Mesendoderm (in vitro differentiated cells): ENCODE data around the gene FBXW10.
A peak's percentile ranks its signal among the peaks of the same experiment; 100 is the strongest.
"Not testable (repeated sequence)": the region's sequence is repeated elsewhere in the genome, so short reads cannot be mapped to it uniquely, and the experiment has no call there.

Experiments used
- DNase-seq: peaks from one replicate; pipeline ENCODE4 v3.0.0; 2013
- H2AK5ac ChIP-seq: 2 replicates; pipeline ENCODE4 v1.6.1; 2013; ENCODE audit warnings: low read length, inconsistent platforms
- H2BK120ac ChIP-seq: 2 replicates; pipeline ENCODE4 v1.6.1; 2013; ENCODE audit warnings: low read depth, mild to moderate bottlenecking, low read length, moderate library complexity, mixed read lengths
- H2BK15ac ChIP-seq: replicated peaks from 2 replicates; pipeline ENCODE4 v1.6.1; 2013; ENCODE audit warnings: low read depth, mild to moderate bottlenecking, moderate library complexity
- H2BK5ac ChIP-seq: 2 replicates; pipeline ENCODE4 v1.6.1; 2013; ENCODE audit warnings: low read length, inconsistent platforms
- H3K18ac ChIP-seq: 2 replicates; pipeline ENCODE4 v1.6.1; 2013; ENCODE audit warnings: mild to moderate bottlenecking, low read length, mixed read lengths
- H3K23ac ChIP-seq: one replicate; pipeline ENCODE4 v1.6.1; 2013; ENCODE audit warnings: low read length
- H3K27ac ChIP-seq: 2 replicates; pipeline ENCODE4 v1.5.1; 2013; ENCODE audit warnings: low read depth, mild to moderate bottlenecking, inconsistent platforms, low read length, moderate library complexity
- H3K27me3 ChIP-seq: 2 replicates; pipeline ENCODE4 v1.6.1; 2013; ENCODE audit warnings: low read length, control low read depth, mild to moderate bottlenecking, inconsistent platforms; ENCODE audit not compliant: insufficient read depth, poor library complexity
- H3K36me3 ChIP-seq: 2 replicates; pipeline ENCODE4 v1.6.1; 2013; ENCODE audit warnings: low read length, inconsistent platforms; ENCODE audit not compliant: control insufficient read depth, insufficient read depth
- H3K4ac ChIP-seq: one replicate; pipeline ENCODE4 v1.6.1; 2013; ENCODE audit warnings: low read depth, mild to moderate bottlenecking, low read length, moderate library complexity
- H3K4me1 ChIP-seq: 2 replicates; pipeline ENCODE4 v1.6.1; 2013; ENCODE audit warnings: low read depth, low read length, inconsistent platforms; ENCODE audit not compliant: control insufficient read depth
- H3K4me2 ChIP-seq: 2 replicates; pipeline ENCODE4 v1.6.1; 2013; ENCODE audit warnings: low read length
- H3K4me3 ChIP-seq: 2 replicates; pipeline ENCODE4 v1.5.1; 2013; ENCODE audit warnings: mild to moderate bottlenecking, low read length
- H3K56ac ChIP-seq: one replicate; pipeline ENCODE4 v1.6.1; 2013; ENCODE audit warnings: low read length
- H3K79me1 ChIP-seq: 2 replicates; pipeline ENCODE4 v1.6.1; 2013; ENCODE audit warnings: low read length, inconsistent platforms
- H3K79me2 ChIP-seq: 2 replicates; pipeline ENCODE4 v1.6.1; 2013; ENCODE audit warnings: mild to moderate bottlenecking, low read length; ENCODE audit not compliant: control insufficient read depth, insufficient read depth
- H3K9ac ChIP-seq: 2 replicates; pipeline ENCODE4 v1.6.1; 2013; ENCODE audit warnings: low read length, inconsistent platforms
- H4K5ac ChIP-seq: one replicate; pipeline ENCODE4 v1.6.1; 2013; ENCODE audit warnings: low read length
- H4K8ac ChIP-seq: one replicate; pipeline ENCODE4 v1.6.1; 2013; ENCODE audit warnings: low read depth, mild to moderate bottlenecking, control low read depth, low read length, moderate library complexity
- WGBS: extraction: QIAGEN DNeasy Blood & Tissue Kit; methylation state at CpG from one replicate; pipeline ENCODE4 v1.1.7; 2013; ENCODE audit warnings: low lambda C conversion rate, missing lambda C conversion rate; ENCODE audit not compliant: insufficient coverage; ENCODE audit errors: extremely low coverage; 5-methylcytosine and 5-hydroxymethylcytosine counted together

FBXW10 gene

DNA sequence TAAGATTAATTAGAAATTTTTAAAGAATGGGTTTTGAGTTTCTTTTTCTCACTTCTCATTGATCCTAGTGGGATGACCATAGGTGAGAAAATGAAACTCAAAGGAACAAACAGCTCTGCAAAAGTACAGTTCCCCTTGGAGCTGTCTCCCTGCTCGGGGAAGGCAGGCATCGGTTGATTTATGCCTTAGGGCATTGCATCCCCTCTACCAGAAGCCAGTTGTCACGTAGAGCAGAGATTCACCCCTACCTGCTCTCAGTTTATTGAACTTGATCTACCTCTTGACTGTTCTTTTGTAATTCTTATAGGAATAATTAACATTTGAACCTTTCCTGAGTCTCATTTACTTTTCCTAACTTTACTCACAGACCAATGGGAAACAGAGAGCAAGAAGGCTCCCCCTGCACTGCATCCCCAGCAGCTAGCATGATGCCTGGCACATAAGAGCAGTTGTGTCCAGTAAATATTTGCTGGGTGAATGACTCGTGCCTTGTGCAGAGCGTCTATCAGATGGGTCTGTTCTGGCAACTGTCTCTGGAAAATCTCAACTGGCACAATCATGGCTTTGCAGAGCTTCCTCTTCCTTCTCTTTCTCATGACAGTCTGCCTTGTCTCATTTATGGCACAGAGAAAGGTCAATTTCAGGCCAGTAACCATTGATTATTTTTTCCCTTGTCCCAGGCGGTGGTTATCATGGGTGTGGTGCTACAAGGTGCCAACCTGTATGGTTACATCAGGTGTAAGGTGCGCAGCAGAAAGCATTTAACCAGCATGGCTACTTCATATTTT is 59.8 kb downstream of the FBXW10 start:
- not testable (repeated sequence) for H4K5ac ChIP-seq, H3K23ac ChIP-seq, H3K27ac ChIP-seq, H2AK5ac ChIP-seq, H3K27me3 ChIP-seq, H3K9ac ChIP-seq, H3K56ac ChIP-seq, H3K79me2 ChIP-seq, H2BK5ac ChIP-seq, H4K8ac ChIP-seq, DNase-seq, H3K79me1 ChIP-seq, H3K4me3 ChIP-seq, H3K4me2 ChIP-seq, H3K18ac ChIP-seq, H2BK15ac ChIP-seq, H3K4me1 ChIP-seq, H3K36me3 ChIP-seq, H3K4ac ChIP-seq, H2BK120ac ChIP-seq
- WGBS, result no CpG with 5 or more reads among the region's 7 CpGs

DNA sequence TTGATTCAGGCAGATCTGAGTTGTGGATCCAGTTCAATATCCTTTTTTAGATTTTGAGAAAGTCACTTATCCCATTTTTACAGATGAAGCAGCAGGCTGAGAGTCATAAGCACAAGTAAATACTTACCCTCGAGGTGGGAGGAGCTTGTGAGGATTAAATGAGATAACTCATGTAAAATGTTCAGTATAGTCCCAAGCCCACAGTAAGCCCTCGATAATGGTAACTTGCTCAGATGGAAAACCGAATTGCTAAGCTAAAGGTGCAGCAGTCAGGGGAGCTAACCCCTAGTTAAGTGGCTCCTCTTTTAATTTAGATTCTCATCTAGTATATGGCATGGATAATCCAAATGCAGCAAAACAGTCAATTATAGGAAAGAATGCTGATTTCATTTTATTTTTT is 72.1 kb downstream of the FBXW10 start:
- H3K9ac ChIP-seq, H3K4me3 ChIP-seq, H4K8ac ChIP-seq, H3K36me3 ChIP-seq, H3K4ac ChIP-seq, H4K5ac ChIP-seq, H3K79me1 ChIP-seq, H2BK15ac ChIP-seq, H2AK5ac ChIP-seq, H3K18ac ChIP-seq, H3K56ac ChIP-seq, H2BK120ac ChIP-seq, H3K23ac ChIP-seq, H3K79me2 ChIP-seq, H3K27ac ChIP-seq, DNase-seq, H3K27me3 ChIP-seq, H3K4me2 ChIP-seq, H3K4me1 ChIP-seq, H2BK5ac ChIP-seq: not testable (repeated sequence)
- WGBS, result no CpG with 5 or more reads among the region's 3 CpGs

DNA sequence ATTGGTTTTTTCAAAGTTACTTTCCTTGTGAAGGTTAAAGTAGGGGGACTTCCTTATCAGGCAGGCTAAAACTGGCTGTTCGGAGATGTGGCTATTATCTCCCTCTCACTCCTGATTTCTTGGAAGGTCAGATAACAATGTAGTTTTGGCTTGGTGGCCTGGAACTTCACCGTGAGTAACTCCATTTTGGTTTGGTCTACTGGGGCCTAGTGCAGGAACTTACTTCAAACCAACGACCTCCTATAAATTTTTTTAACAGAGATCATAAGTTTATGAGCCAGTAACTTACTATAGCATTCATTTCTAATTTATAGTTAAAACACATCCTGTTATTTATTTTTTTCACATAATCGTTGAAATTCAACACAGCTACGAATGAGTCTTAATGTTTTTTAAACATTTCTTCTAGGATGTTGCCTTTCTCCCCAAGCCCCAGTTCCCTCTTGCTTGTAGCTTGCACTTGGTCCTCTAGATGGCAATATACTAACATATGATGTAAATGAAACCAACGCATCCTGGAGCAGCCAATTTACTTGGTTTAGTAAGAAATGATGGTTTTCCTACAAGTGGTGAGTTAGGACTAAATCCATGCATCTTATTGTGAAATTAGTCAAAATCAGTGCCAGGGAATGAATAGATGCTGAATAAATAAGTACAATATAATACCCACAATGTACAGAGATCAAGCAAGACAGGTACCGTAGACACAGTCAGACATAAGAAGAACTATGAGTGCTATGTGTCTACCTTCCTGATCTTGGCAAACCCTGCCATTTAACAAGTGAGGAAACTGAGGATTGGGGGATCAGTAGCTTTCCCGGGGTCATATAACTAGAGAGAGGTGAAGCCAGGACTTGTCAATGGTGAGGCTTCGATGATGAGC is 72.9 kb downstream of the FBXW10 start:
- not testable (repeated sequence) for H3K4me3 ChIP-seq, H3K23ac ChIP-seq, H3K4me2 ChIP-seq, H3K4ac ChIP-seq, H3K79me2 ChIP-seq, H3K18ac ChIP-seq, H3K27me3 ChIP-seq, H3K56ac ChIP-seq, H2AK5ac ChIP-seq, H4K5ac ChIP-seq, H3K9ac ChIP-seq, H2BK15ac ChIP-seq, H3K27ac ChIP-seq, H4K8ac ChIP-seq, H2BK120ac ChIP-seq, H3K79me1 ChIP-seq, H3K36me3 ChIP-seq, H3K4me1 ChIP-seq, H2BK5ac ChIP-seq
- WGBS, result no CpG with 5 or more reads among the region's 9 CpGs
- DNase-seq, result peak; percentile 69

DNA sequence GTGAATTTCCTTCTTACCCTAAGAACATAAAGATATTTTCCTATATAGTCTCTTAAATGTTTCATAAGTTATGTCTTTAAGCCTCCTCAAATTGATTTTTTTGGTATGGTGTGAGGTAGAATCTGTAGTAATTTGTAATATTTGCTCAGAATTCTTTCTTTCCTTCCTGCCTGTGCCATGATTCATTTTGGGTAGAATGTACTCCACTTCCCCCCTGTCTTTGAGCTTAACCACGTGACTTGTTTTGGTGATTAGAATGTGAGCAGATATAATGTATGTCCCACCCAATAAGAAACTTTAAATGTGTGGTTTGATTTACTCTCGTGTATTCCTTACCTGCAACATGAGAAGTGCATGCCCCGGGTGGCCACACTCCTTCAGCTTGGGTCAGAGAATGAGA is 77.6 kb downstream of the FBXW10 start:
- WGBS, result no CpG with 5 or more reads among the region's 3 CpGs
- not testable (repeated sequence) for H3K79me1 ChIP-seq, H3K9ac ChIP-seq

DNA sequence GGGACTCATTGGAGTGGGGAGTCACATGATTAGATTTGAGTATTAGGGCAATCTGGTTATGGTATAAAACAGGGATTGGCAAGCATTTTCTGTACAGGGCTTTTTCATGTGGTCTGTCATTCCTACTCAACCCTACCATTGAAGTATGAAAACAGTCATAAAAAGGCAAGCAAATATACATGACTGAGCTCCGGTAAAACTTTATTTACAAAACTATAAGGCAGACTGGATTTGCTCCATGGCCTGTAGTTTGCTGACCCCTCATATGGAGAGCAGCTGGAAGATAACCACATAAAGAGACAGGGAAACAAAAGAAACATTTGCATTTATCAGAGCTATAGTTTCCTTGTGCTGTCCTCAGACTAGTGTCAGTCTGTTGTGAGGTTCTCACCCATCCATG is 83.8 kb downstream of the FBXW10 start:
- not testable (repeated sequence) for H3K56ac ChIP-seq, H2BK120ac ChIP-seq, H3K79me1 ChIP-seq, DNase-seq, H3K4me3 ChIP-seq, H2BK5ac ChIP-seq, H3K4me1 ChIP-seq, H3K27ac ChIP-seq, H3K23ac ChIP-seq, H2AK5ac ChIP-seq, H3K4ac ChIP-seq, H4K5ac ChIP-seq, H3K79me2 ChIP-seq, H3K9ac ChIP-seq, H3K18ac ChIP-seq, H4K8ac ChIP-seq, H3K4me2 ChIP-seq, H3K36me3 ChIP-seq, H2BK15ac ChIP-seq, H3K27me3 ChIP-seq
- no CpG with 5 or more reads among the region's 1 CpG for WGBS

More for the DNA sequence above, 77.6 kb downstream of the FBXW10 start:
- H2BK120ac ChIP-seq, H2AK5ac ChIP-seq, H3K4me2 ChIP-seq, H3K4me3 ChIP-seq, H2BK5ac ChIP-seq, H3K4me1 ChIP-seq, H3K79me2 ChIP-seq, H3K36me3 ChIP-seq, H3K4ac ChIP-seq, DNase-seq, H4K8ac ChIP-seq, H4K5ac ChIP-seq, H3K56ac ChIP-seq, H3K27ac ChIP-seq, H3K27me3 ChIP-seq, H3K23ac ChIP-seq, H3K18ac ChIP-seq, H2BK15ac ChIP-seq: not testable (repeated sequence)
